ENCODE measurements around the gene CDC14B. TPM values are rescaled to one million over a fixed set of nuclear protein-coding genes. Genes with fewer than 3 reads are reported as not detected.

CDC14B gene
- total RNA-seq, 4 donors from 2014 or later: 4.9 to 11.2 (median 8.9) TPM

DNA sequence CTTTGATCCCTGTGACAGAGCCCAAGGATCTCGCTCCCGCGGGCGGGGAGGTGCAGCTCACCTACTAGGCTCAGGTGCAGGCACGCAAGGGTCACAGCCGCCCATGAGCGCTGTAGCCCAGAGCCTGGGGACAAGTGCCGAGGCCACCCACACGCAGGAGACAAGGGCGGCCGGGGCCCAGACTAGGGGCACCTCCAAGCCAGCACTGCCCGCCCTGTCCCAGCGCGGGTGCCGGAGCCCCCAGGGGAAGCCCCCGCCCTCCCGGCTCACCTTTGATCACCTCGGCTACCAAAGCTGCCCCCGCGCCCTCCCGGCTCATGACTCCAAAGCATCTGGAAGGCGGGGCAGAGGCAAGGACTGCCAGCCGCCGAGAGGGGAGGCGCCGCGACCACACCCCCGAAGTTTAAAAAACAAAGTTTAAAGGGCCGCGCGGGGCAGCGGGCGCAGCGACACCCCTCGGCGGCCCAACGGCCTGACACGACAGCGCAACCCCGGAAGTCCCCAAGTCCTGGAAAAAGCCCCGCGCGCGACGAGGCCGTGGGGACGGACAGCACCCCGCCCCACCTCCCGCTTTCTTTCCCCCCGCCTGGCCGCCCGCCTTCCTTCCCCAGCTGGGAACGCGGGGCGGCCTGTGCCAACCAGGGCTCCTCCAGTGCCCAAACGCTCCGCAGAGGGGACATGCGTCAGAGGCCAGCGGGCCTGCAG, 53.0 kb downstream of the CDC14B start:
- 1% methylated on average over 20 of the region's 59 CpGs for WGBS
- peak overlapping the region; percentile 73 for H3K4me3 ChIP-seq
- no peaks in the 10 kb centered on the region for H3K9me3 ChIP-seq
- H3K36me3 ChIP-seq: no peaks in the 10 kb centered on the region
- H3K27me3 ChIP-seq: no peaks in the 10 kb centered on the region
- DNase-seq (ENCODE audit: low spot score in 2 of 2): peak; percentile 85 to 92
- H3K4me1 ChIP-seq: peaks cover 28% of the 10 kb centered on the region
- peak overlapping the region; percentile 92 for H3K27ac ChIP-seq
- TF ChIP-seq POLR2A (IDR thresholded peaks at IDR 0.05) (no peak), CTCF (IDR thresholded peaks at IDR 0.05) (peak; percentile 34 to 82), POLR2AphosphoS5 (IDR thresholded peaks at IDR 0.05) (peak in 2 of 3 donors; percentile 21 to 46), EP300 (IDR thresholded peaks at IDR 0.05) (no peak)

DNA sequence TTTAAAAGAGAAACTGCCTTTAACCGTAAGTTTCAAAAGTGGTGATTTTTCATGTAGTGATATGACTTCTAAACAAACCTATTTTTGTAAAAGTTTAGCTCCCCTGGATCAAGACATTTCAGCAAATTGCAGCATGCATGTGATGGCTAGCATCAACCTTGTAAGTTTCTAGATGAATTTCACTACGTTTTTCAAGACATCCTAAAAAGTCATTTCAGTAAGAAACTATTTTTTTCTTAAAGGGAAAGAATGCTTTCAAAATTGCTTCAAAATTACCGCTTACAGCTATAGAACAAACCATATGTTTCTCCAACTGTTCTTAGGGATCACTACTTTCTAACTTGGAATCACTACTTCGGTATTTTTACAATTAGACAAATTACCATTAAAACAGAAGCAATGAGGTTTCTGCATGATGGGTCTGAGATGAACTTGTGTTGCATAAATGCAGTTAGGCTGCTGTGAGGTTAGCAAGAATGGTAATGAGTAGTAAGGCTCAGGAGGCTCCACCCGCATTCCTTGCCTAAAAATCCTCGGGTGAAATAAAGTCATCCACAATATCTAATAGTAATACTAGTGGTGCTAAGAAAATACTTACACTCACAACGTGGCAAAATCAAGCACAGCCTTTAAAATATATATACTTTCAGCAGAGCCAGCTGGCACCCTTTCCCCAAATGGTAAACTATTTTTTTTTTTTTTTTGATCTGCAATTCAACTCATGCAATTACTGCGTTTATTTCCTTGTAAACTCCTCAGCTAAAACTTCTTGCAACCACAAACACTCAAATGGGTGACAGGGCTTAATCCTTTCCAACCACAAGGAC, 53.8 kb downstream of the CDC14B start:
- Histone ChIP-seq H3K27ac (peak overlapping the region; percentile 92), H3K4me3 (peak overlapping the region; percentile 73), H3K27me3 (no peaks in the 10 kb centered on the region), H3K36me3 (no peaks in the 10 kb centered on the region), H3K9me3 (no peaks in the 10 kb centered on the region), H3K4me1 (peaks cover 28% of the 10 kb centered on the region)
- no peak for DNase-seq (ENCODE audit: low spot score in 2 of 2)
- 16% methylated on average over 8 of the region's 8 CpGs for whole genome bisulfite sequencing
- TF ChIP-seq CTCF (IDR thresholded peaks at IDR 0.05) (no peak), POLR2AphosphoS5 (IDR thresholded peaks at IDR 0.05) (no peak), EP300 (IDR thresholded peaks at IDR 0.05) (no peak), POLR2A (IDR thresholded peaks at IDR 0.05) (no peak)

DNA sequence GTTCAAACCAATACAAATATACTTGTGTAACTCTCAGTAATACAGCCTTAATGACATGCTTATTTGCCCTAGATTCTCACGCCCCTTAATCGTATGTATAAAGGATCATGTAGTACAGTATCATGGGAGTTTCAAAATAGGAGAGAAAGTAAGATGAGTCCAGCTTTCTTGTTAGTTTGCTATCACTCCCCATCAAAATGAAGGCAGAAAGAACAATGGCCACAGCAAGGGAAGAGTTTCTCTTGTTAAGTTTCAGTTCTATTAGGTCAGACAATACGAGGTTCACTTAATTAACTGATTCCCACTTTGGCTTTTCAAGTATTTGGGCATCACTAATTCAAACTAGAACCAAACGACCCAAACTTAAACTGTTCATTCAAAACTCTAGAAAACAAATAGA, 55.4 kb downstream of the CDC14B start:
- Histone ChIP-seq H3K4me1 (peaks cover 28% of the 10 kb centered on the region), H3K27me3 (no peaks in the 10 kb centered on the region), H3K4me3 (no peak overlapping the region), H3K27ac (no peak overlapping the region), H3K36me3 (no peaks in the 10 kb centered on the region), H3K9me3 (no peaks in the 10 kb centered on the region)
- 64% methylated on average over 4 of the region's 4 CpGs for WGBS
- DNase-seq (ENCODE audit: low spot score in 2 of 2): no peak
- no peak for TF ChIP-seq EP300 (IDR thresholded peaks at IDR 0.05)
- TF ChIP-seq POLR2AphosphoS5 (IDR thresholded peaks at IDR 0.05): no peak
- no peak for TF ChIP-seq CTCF (IDR thresholded peaks at IDR 0.05)
- TF ChIP-seq POLR2A (IDR thresholded peaks at IDR 0.05): no peak

DNA sequence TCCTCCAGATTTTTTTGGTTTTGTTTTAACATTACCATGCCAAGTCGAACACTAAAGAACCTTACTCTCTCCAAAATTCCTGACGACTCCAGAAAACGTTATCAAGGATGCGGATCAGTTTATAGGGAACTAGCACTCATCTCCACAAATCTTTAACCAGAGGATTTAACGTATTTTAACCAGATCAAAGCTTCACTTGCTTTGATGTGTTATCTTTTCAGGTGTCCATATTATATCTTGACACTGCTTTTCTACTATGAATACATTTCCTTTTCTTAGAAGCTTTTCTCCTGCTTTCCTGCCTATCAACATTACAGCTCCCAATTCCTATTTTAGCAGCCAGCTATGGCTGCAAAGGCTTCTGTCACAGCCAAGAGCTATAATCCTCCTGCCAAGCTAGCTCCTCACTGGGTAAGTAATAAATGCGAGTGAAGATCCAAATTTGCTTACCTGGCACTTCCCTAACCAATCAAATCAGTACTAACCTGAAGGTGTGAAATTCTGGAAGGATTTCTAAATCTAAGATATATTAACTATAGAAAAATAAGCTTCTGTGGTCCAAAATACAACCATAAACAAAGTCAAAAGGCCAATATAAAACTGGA, 60.2 kb downstream of the CDC14B start:
- no peak for DNase-seq (ENCODE audit: low spot score in 2 of 2)
- TF ChIP-seq POLR2A (IDR thresholded peaks at IDR 0.05) (no peak), CTCF (IDR thresholded peaks at IDR 0.05) (no peak), EP300 (IDR thresholded peaks at IDR 0.05) (no peak), POLR2AphosphoS5 (IDR thresholded peaks at IDR 0.05) (no peak)
- WGBS: 72% methylated on average over 6 of the region's 6 CpGs

GRCh38 chr9:96557921-96558320, 61.7 kb downstream of the CDC14B start:
- Histone ChIP-seq H3K4me1 (peaks cover 13% of the 10 kb centered on the region), H3K27me3 (no peaks in the 10 kb centered on the region), H3K9me3 (no peaks in the 10 kb centered on the region), H3K27ac (no peak overlapping the region), H3K4me3 (no peak overlapping the region), H3K36me3 (no peaks in the 10 kb centered on the region)
- 89% methylated on average over 1 of the region's 1 CpG for WGBS
- no peak for TF ChIP-seq EP300 (IDR thresholded peaks at IDR 0.05)
- TF ChIP-seq POLR2AphosphoS5 (IDR thresholded peaks at IDR 0.05): no peak
- no peak for TF ChIP-seq CTCF (IDR thresholded peaks at IDR 0.05)
- no peak for DNase-seq (ENCODE audit: low spot score in 2 of 2)

More for the DNA sequence above, 60.2 kb downstream of the CDC14B start:
- Histone ChIP-seq H3K4me1 (peaks cover 13% of the 10 kb centered on the region), H3K27me3 (no peaks in the 10 kb centered on the region), H3K9me3 (no peaks in the 10 kb centered on the region), H3K27ac (no peak overlapping the region), H3K4me3 (no peak overlapping the region), H3K36me3 (no peaks in the 10 kb centered on the region)
